Effector memory CD4-positive, alpha-beta T cell (primary cell): ENCODE data around the gene AGO1.

Experiments used
- DNase-seq, 3 donors: peaks; one replicate each; pipeline ENCODE4 v3.0.0-alpha.2; 2020
- H3K27ac ChIP-seq: 2 replicates; pipeline ENCODE4 v1.7.0; 2013; ENCODE audit warnings: mild to moderate bottlenecking, low read length, moderate library complexity; ENCODE audit not compliant: insufficient read depth, poor library complexity, severe bottlenecking
- H3K27me3 ChIP-seq: replicated peaks from 2 replicates; pipeline ENCODE4 v1.7.0; 2013; ENCODE audit warnings: mild to moderate bottlenecking, low read length; ENCODE audit not compliant: insufficient read depth, control insufficient read depth, poor library complexity, severe bottlenecking
- H3K36me3 ChIP-seq: 2 replicates; pipeline ENCODE4 v1.7.0; 2013; ENCODE audit warnings: mild to moderate bottlenecking, low read length, moderate library complexity; ENCODE audit not compliant: control insufficient read depth, insufficient read depth
- H3K4me1 ChIP-seq: 2 replicates; pipeline ENCODE4 v1.7.0; 2013; ENCODE audit warnings: low read length, mild to moderate bottlenecking; ENCODE audit not compliant: control insufficient read depth, insufficient read depth, poor library complexity, severe bottlenecking
- H3K4me3 ChIP-seq: 2 replicates; pipeline ENCODE4 v1.7.0; 2013; ENCODE audit warnings: low read length, low read depth, mild to moderate bottlenecking; ENCODE audit not compliant: insufficient read depth, poor library complexity, severe bottlenecking
- H3K9me3 ChIP-seq: 2 replicates; pipeline ENCODE4 v1.7.0; 2013; ENCODE audit warnings: mild to moderate bottlenecking, low read length, moderate library complexity; ENCODE audit not compliant: control insufficient read depth

The AGO1 gene

DNA sequence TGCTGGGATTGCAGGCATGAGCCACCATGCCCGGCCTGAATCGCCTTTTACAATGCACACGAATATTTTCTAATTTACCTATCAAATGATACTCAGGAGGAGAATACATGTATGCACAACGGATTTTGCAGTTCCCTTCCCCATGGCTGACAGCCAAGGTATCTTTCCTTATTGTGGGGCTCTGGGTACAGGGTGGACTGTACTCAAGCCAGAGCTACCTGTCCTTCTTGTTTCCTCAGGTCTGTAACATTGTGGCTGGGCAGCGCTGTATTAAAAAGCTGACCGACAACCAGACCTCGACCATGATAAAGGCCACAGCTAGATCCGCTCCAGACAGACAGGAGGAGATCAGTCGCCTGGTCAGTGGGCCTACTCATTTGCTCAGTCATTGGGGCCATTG is 18.2 kb downstream of the AGO1 start:
- no peaks in the 10 kb centered on the region for H3K27me3 ChIP-seq
- no peaks in the 10 kb centered on the region for H3K9me3 ChIP-seq
- no peak overlapping the region for H3K27ac ChIP-seq
- peaks cover 42% of the 10 kb centered on the region for H3K36me3 ChIP-seq
- H3K4me1 ChIP-seq = no peaks in the 10 kb centered on the region
- no peak overlapping the region for H3K4me3 ChIP-seq
- DNase-seq = no peak

GRCh38 chr1:35902671-35903070 is 19.7 kb downstream of the AGO1 start:
- no peak for DNase-seq
- Histone ChIP-seq H3K27me3 (no peaks in the 10 kb centered on the region), H3K27ac (no peak overlapping the region), H3K4me1 (no peaks in the 10 kb centered on the region), H3K36me3 (peaks cover 45% of the 10 kb centered on the region), H3K9me3 (no peaks in the 10 kb centered on the region), H3K4me3 (no peak overlapping the region)

DNA sequence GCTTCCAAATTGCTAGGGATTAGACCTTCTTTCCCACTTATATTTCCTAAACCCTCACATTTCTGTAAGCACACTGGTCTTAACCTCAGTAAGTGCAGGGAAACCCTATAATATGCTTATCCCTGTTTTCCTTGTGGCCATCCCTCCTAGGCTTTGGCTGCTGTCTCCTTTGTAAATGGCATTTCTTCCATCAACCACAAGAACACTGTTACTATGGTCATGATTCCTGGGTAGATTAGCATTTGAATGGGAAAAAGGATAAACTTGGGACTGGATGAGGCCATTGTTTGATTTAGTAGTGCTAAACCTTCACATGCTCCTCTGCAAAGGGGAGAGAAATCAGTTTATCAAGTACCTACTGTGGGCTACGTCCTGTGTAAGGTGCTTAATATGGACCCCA is 31.7 kb downstream of the AGO1 start:
- Histone ChIP-seq H3K4me3 (no peak overlapping the region), H3K36me3 (peaks cover 72% of the 10 kb centered on the region), H3K4me1 (no peaks in the 10 kb centered on the region), H3K27ac (no peak overlapping the region), H3K27me3 (no peaks in the 10 kb centered on the region), H3K9me3 (no peaks in the 10 kb centered on the region)
- no peak for DNase-seq

- Histone ChIP-seq H3K27me3 (no peaks in the 10 kb centered on the region), H3K4me3 (no peak overlapping the region), H3K9me3 (no peaks in the 10 kb centered on the region), H3K27ac (no peak overlapping the region), H3K36me3 (peaks cover 70% of the 10 kb centered on the region), H3K4me1 (no peaks in the 10 kb centered on the region)
- no peak for DNase-seq
Measured at GRCh38 chr1:35915693-35916092, 32.7 kb downstream of the AGO1 start.

DNA sequence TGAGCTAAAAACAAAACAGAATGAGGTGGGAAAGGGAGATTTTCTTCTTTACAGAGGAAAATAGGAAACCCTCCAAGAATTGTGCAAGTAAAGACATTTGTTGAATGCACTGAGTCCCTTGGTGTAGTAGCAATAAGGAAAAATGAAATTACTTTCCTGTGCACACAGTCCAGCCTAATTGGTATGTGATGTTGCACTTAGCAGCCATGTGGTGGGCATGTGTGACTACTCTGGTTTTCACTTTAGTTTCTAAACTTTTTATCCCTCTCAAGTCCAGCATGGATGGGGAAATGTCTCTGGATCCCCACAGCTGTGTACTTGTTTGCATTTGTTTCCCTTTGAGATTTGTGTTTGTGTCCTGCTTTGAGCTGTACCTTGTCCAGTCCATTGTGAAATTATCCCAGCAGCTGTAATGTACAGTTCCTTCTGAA is 40.8 kb downstream of the AGO1 start:
- peaks cover 14% of the 10 kb centered on the region for H3K36me3 ChIP-seq
- no peak for DNase-seq

GRCh38 chr1:35924838-35925237 is 41.8 kb downstream of the AGO1 start:
- no peak for DNase-seq
- Histone ChIP-seq H3K4me1 (no peaks in the 10 kb centered on the region), H3K9me3 (no peaks in the 10 kb centered on the region)

More for the DNA sequence above, 40.8 kb downstream of the AGO1 start:
- H3K4me3 ChIP-seq = no peak overlapping the region
- no peaks in the 10 kb centered on the region for H3K27me3 ChIP-seq
- no peak overlapping the region for H3K27ac ChIP-seq
- no peaks in the 10 kb centered on the region for H3K4me1 ChIP-seq
- no peaks in the 10 kb centered on the region for H3K9me3 ChIP-seq

GRCh38 chr1:35925741-35926140 is 42.7 kb downstream of the AGO1 start:
- DNase-seq = no peak
- Histone ChIP-seq H3K27me3 (no peaks in the 10 kb centered on the region), H3K4me3 (no peak overlapping the region), H3K9me3 (no peaks in the 10 kb centered on the region), H3K4me1 (no peaks in the 10 kb centered on the region), H3K27ac (no peak overlapping the region), H3K36me3 (no peaks in the 10 kb centered on the region)

More at GRCh38 chr1:35924838-35925237, 41.8 kb downstream of the AGO1 start:
- no peaks in the 10 kb centered on the region for H3K27me3 ChIP-seq
- H3K27ac ChIP-seq = no peak overlapping the region
- no peak overlapping the region for H3K4me3 ChIP-seq
- peaks cover 4% of the 10 kb centered on the region for H3K36me3 ChIP-seq

GRCh38 chr1:35927472-35927871 is 44.5 kb downstream of the AGO1 start:
- DNase-seq = no peak
- Histone ChIP-seq H3K36me3 (no peaks in the 10 kb centered on the region), H3K27ac (no peak overlapping the region), H3K9me3 (no peaks in the 10 kb centered on the region), H3K4me1 (no peaks in the 10 kb centered on the region), H3K4me3 (no peak overlapping the region), H3K27me3 (no peaks in the 10 kb centered on the region)

DNA sequence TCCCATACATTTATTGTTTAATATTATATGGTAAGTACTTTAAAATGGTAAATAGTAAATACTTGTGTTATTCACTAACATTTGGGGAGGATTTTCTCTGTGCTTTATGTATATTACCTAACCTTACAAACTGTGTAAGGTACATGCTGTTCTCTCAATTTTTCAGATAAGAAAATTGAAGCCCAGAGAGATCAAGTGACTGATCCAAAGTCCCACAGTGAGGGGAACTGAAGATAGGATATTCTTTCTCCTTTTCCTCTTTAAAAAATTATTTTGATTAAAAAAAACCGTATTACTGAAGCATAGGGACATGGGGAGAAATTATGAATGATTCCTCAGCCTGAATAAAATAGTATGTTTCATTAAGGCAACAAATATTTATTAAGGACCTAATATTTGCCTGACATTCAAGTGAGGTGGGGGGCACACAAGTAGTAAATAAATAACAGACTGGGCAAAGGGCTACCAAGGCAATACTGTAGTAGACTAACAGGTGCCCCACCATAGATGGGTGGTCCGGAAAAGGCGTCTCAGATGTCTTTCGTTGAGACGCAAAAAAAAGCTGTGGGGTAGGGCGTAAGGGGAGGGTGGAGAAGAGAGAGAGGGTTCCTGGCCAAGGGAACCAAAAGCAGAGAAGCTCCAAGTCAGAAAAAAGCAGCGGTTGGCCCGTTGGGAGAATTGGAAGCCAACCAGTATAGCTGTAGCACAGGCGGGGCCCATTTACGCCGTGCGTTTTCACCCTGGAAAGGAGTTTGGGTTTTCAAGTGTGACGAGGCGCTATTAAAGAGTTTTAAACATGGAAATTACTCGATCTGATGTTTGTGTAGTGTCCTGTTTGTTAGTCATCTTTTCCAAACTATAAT is 47.0 kb downstream of the AGO1 start:
- Histone ChIP-seq H3K9me3 (no peaks in the 10 kb centered on the region), H3K4me1 (no peaks in the 10 kb centered on the region), H3K27me3 (no peaks in the 10 kb centered on the region), H3K27ac (peak overlapping the region; percentile 92), H3K4me3 (peak overlapping the region; percentile 88), H3K36me3 (no peaks in the 10 kb centered on the region)
- peak in 2 of 3 donors; percentile 10 to 20 for DNase-seq

GRCh38 chr1:35930593-35931445 is 47.8 kb downstream of the AGO1 start, which contains the start of gene AGO3:
TSS of gene AGO3 (plus strand) at chr1:35931105. CDS start at chr1:35931427, 322 bp downstream.
- DNase-seq = peak; percentile 77 to 81 (median 81)
- Histone ChIP-seq H3K4me1 (no peaks in the 10 kb centered on the region), H3K4me3 (peak within 1 kb of the TSS; percentile 88), H3K27ac (peak within 1 kb of the TSS; percentile 92), H3K9me3 (no peaks in the 10 kb centered on the region), H3K27me3 (no peaks in the 10 kb centered on the region), H3K36me3 (no peaks in the 10 kb centered on the region)
